Brain microvascular endothelial cell (primary cell): ENCODE results near the gene S1PR4.

Source experiments
- DNase-seq: peaks from one replicate; pipeline ENCODE4 v3.0.0-alpha.2; 2020
- H3K27ac ChIP-seq: fragments of 250-450 bp; sonication (Bioruptor Pico); 2 replicates; pipeline ENCODE4 v1.5.1; 2020; ENCODE audit warnings: mild to moderate bottlenecking, moderate library complexity
- H3K27me3 ChIP-seq: fragments of 250-450 bp; sonication (Bioruptor Pico); replicated peaks from 2 replicates; pipeline ENCODE4 v1.5.1; 2020; ENCODE audit warnings: mild to moderate bottlenecking
- H3K36me3 ChIP-seq: fragments of 250-450 bp; sonication (Bioruptor Pico); replicated peaks from 2 replicates; pipeline ENCODE4 v1.5.1; 2020; ENCODE audit warnings: mild to moderate bottlenecking
- H3K4me3 ChIP-seq: 2 replicates; pipeline ENCODE4 v1.5.1; 2011; ENCODE audit warnings: low read depth, mild to moderate bottlenecking, control low read depth, low read length, moderate library complexity
- in situ Hi-C: cut with HindIII; loops from 2 replicates; pipeline ENCODE4 v1.10.0; 2017; ENCODE audit warnings: low sequenced_read_pairs, low pct_ligation_motif_present
- TF ChIP-seq, protein P1 (sequence below): IDR thresholded peaks from 2 replicates; pipeline ENCODE4 v1.5.1; 2011; ENCODE audit warnings: low read depth, mild to moderate bottlenecking, moderate library complexity, low read length, control low read depth, inconsistent platforms; ENCODE audit errors: missing control alignments

Gene S1PR4

GRCh38 chr19:3204646-3205275 lies 26.2 kb downstream of the S1PR4 start:
- TF ChIP-seq, protein P1, sequence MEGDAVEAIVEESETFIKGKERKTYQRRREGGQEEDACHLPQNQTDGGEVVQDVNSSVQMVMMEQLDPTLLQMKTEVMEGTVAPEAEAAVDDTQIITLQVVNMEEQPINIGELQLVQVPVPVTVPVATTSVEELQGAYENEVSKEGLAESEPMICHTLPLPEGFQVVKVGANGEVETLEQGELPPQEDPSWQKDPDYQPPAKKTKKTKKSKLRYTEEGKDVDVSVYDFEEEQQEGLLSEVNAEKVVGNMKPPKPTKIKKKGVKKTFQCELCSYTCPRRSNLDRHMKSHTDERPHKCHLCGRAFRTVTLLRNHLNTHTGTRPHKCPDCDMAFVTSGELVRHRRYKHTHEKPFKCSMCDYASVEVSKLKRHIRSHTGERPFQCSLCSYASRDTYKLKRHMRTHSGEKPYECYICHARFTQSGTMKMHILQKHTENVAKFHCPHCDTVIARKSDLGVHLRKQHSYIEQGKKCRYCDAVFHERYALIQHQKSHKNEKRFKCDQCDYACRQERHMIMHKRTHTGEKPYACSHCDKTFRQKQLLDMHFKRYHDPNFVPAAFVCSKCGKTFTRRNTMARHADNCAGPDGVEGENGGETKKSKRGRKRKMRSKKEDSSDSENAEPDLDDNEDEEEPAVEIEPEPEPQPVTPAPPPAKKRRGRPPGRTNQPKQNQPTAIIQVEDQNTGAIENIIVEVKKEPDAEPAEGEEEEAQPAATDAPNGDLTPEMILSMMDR: no peak
- in situ Hi-C loops: no loop called here
- no peaks in the 10 kb centered on the region for H3K27me3 ChIP-seq
- no peak overlapping the region for H3K27ac ChIP-seq
- peaks cover 27% of the 10 kb centered on the region for H3K36me3 ChIP-seq
- H3K4me3 ChIP-seq: no peak overlapping the region
- no peak for DNase-seq

DNA sequence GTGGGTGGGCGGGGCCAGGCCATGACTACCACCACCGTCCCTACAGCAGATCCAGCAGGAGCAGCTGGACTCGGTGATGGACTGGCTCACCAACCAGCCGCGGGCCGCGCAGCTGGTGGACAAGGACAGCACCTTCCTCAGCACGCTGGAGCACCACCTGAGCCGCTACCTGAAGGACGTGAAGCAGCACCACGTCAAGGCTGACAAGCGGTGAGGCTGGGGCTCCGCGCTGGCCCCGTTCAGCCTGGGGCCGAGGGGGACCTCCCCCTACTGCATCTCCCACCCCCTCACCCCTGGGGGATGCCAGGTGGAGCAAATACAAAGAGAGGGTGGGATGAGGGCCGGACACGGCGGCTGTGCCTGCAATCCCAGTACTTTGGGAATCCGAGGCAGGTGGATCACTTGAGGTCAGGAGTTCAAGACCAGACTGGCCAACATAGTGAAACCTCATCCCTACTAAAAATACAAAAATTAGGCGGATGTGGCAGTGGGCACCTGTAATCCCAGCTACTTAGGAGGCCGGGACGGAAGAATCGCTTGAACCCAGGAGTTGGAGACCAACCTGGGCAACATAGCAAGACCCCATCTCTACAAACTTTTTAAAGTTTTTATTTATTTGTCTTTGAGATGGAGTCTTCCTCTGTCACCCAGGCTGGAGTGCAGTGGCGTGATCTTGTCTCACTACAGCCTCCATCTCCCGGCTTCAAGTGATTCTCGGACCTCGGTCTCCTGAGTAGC lies 27.8 kb downstream of the S1PR4 start:
- H3K27me3 ChIP-seq: no peaks in the 10 kb centered on the region
- in situ Hi-C loops: no loop called here
- DNase-seq: no peak
- H3K27ac ChIP-seq: no peak overlapping the region
- TF ChIP-seq, protein P1: no peak
- no peak overlapping the region for H3K4me3 ChIP-seq
- H3K36me3 ChIP-seq: peaks cover 27% of the 10 kb centered on the region

DNA sequence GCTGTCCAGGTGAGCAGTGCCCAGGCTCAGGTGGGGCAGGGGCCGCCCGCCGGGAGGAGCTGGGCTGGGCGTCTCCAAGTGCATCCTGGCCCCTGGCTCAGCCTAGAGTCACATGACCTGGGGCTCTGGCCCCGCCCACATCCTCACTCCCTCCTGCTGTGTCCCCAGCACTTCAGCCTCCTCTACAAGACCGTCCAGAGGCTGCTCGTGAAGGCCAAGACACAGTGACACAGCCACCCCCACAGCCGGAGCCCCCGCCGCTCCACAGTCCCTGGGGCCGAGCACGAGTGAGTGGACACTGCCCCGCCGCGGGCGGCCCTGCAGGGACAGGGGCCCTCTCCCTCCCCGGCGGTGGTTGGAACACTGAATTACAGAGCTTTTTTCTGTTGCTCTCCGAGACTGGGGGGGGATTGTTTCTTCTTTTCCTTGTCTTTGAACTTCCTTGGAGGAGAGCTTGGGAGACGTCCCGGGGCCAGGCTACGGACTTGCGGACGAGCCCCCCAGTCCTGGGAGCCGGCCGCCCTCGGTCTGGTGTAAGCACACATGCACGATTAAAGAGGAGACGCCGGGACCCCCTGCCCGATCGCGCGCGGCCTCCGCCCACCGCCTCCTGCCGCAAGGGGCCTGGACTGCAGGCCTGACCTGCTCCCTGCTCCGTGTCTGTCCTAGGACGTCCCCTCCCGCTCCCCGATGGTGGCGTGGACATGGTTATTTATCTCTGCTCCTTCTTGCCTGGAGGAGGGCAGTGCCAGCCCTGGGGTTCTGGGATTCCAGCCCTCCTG lies 29.1 kb downstream of the S1PR4 start:
- TF ChIP-seq, protein P1: no peak
- Histone ChIP-seq H3K27ac (no peak overlapping the region), H3K27me3 (no peaks in the 10 kb centered on the region), H3K4me3 (no peak overlapping the region), H3K36me3 (peaks cover 27% of the 10 kb centered on the region)
- no peak for DNase-seq
- in situ Hi-C loops: no loop called here

DNA sequence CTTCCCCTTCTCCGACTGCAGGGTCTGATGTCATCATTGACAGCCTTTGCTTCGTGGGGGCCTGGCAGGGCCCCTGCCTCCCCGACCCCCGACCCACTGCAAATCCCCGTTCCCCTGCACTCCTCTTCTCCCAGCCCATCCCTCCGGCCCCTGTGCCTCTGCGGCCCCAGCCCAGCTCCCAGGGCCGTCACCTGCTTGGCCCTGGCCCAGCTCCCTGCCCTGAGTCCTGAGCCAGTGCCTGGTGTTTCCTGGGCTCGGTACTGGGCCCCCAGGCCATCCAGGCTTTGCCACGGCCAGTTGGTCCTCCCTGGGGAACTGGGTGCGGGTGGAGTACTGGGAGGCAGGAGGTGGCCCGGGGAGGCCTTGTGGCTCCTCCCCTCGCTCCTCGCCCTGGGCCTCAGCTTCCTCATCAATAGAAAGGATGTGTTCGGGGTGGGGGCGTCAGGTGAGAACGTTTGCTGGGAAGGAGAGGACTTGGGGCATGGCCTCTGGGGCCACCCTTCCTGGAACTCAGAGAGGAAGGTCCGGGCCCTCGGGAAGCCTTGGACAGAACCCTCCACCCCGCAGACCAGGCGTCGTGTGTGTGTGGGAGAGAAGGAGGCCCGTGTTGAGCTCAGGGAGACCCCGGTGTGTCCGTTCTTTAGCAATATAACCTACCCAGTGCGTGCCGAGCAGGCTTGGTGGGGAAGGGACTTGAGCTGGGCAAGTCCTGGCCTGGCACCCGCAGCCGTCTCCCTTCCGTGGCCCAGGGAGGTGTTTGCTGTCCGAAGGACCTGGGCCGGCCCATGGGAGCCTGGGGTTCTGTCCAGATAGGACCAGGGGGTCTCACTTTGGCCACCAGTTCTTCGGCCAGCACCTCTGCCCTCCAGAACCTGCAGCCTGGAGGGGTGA lies 30.0 kb downstream of the S1PR4 start:
- Histone ChIP-seq H3K27me3 (no peaks in the 10 kb centered on the region), H3K36me3 (peaks cover 27% of the 10 kb centered on the region), H3K27ac (no peak overlapping the region), H3K4me3 (no peak overlapping the region)
- in situ Hi-C loops: no loop called here
- DNase-seq: no peak
- TF ChIP-seq, protein P1: no peak

- Histone ChIP-seq H3K4me3 (no peak overlapping the region), H3K27ac (no peak overlapping the region), H3K27me3 (no peaks in the 10 kb centered on the region), H3K36me3 (peaks cover 21% of the 10 kb centered on the region)
- DNase-seq: peak; percentile 22
- in situ Hi-C loops: no loop called here
- TF ChIP-seq, protein P1: peak; percentile 86
Observed at GRCh38 chr19:3210347-3211017, 31.9 kb downstream of the S1PR4 start.
